B cell (primary cell): ENCODE results near the gene RILPL2.
"Not testable (repeated sequence)": the region's sequence is repeated elsewhere in the genome, so short reads cannot be mapped to it uniquely, and the experiment has no call there.

Experiments
- CTCF ChIP-seq: fragments of 200-600 bp; IDR thresholded peaks from one replicate; pipeline ENCODE4 v1.8.0; 2022; ENCODE audit warnings: antibody characterized with exemption, mild to moderate bottlenecking
- EZH2 ChIP-seq: IDR thresholded peaks from 2 replicates; pipeline ENCODE4 v1.6.1; 2012; ENCODE audit warnings: borderline replicate concordance, low read depth, mild to moderate bottlenecking, moderate library complexity, low read length; ENCODE audit not compliant: insufficient read depth, poor library complexity, severe bottlenecking

GRCh38 chr12:123385536-123385935 lies 50.9 kb downstream of the RILPL2 start:
- TF ChIP-seq CTCF, EZH2: not testable (repeated sequence)
